ENCODE data around the gene KRT14. TPM values are rescaled to one million over a fixed set of nuclear protein-coding genes. Genes with fewer than 3 reads are reported as not detected.

The KRT14 gene
- total and polyA plus RNA-seq, 2 donors (not counting 3 experiments of a cell fraction or from before 2014, with no cell fraction given) = 0.12 to 0.66 TPM

DNA sequence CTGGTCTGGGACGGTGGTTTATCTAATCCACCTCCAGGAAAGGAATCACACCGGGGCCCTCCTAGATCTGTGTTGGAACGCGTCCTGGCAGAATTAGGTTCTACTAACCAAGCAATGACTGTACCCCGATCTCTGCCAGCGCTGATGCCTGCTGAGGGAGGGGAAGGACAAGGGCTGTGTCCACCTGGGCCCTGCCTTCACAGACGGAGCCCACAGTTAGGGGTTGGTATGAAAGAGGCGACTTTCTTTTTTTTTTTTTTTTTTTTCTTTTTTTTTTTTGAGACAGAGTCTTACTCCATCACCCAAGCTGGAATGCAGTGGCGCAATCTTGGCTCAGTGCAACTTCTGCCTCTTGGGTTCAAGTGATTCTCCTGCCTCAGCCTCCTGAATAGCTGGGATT, 48.7 kb downstream of the KRT14 start:
- H3K4me3 ChIP-seq (replicated peaks in 1 of 3; ENCODE audit: insufficient read depth in 1 of 3, low read depth in 1 of 3, low read length in 3 of 3) = no peak overlapping the region
- dilution Hi-C loops (cut with MboI; ENCODE audit: extremely low pct_ligation_motif_present, low sequenced_read_pairs) (no loop called here), intact Hi-C loops (cut with micrococcal nuclease) (no loop called here)
- no peaks in the 10 kb centered on the region for H3K4me1 ChIP-seq (ENCODE audit: control insufficient read depth, extremely low read depth, insufficient read depth, low read length)
- H3K27me3 ChIP-seq (ENCODE audit: control insufficient read depth in 2 of 2, insufficient read depth in 2 of 2, low read length in 2 of 2) = no peaks in the 10 kb centered on the region
- H4K20me1 ChIP-seq (replicated peaks; ENCODE audit: control insufficient read depth, extremely low read depth, insufficient read depth, low read length) = no peaks in the 10 kb centered on the region
- no peak overlapping the region for H3K27ac ChIP-seq (ENCODE audit: insufficient read depth, low read depth, low read length)
- ChIA-PET POLR2A (no interaction called here), CTCF (interaction anchor here (4.2 kb wide), 1 partner anchor 11 kb away, joined by 46 read pairs; no protein-coding TSS in a partner anchor)
- FAIRE-seq (no peak), DNase-seq (ENCODE audit: low read depth, low spot score) (no peak)
- BruUV-seq (replicated peaks) = no TSS peak
- H3K9ac ChIP-seq (replicated peaks; ENCODE audit: extremely low read depth, insufficient read depth, low read length) = no peak overlapping the region
- H3K9me1 ChIP-seq (replicated peaks; ENCODE audit: control insufficient read depth, extremely low read depth, insufficient read depth, low read length) = no peaks in the 10 kb centered on the region
- H3K36me3 ChIP-seq (ENCODE audit: control insufficient read depth in 2 of 2, extremely low read depth in 1 of 2, insufficient read depth in 2 of 2, low read length in 2 of 2) = no peaks in the 10 kb centered on the region
- no peak for TF ChIP-seq EZH2 (IDR thresholded peaks at IDR 0.05; ENCODE audit: borderline replicate concordance, low read depth, low read length, severe bottlenecking)
- TF ChIP-seq, protein P1, sequence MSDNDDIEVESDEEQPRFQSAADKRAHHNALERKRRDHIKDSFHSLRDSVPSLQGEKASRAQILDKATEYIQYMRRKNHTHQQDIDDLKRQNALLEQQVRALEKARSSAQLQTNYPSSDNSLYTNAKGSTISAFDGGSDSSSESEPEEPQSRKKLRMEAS (IDR thresholded peaks at IDR 0.05; ENCODE audit: insufficient read depth, insufficient read length) = no peak
- TF ChIP-seq POLR2A (IDR thresholded peaks at IDR 0.05; ENCODE audit: low read depth, low read length) = no peak
- TF ChIP-seq, protein P2, sequence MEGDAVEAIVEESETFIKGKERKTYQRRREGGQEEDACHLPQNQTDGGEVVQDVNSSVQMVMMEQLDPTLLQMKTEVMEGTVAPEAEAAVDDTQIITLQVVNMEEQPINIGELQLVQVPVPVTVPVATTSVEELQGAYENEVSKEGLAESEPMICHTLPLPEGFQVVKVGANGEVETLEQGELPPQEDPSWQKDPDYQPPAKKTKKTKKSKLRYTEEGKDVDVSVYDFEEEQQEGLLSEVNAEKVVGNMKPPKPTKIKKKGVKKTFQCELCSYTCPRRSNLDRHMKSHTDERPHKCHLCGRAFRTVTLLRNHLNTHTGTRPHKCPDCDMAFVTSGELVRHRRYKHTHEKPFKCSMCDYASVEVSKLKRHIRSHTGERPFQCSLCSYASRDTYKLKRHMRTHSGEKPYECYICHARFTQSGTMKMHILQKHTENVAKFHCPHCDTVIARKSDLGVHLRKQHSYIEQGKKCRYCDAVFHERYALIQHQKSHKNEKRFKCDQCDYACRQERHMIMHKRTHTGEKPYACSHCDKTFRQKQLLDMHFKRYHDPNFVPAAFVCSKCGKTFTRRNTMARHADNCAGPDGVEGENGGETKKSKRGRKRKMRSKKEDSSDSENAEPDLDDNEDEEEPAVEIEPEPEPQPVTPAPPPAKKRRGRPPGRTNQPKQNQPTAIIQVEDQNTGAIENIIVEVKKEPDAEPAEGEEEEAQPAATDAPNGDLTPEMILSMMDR (IDR thresholded peaks at IDR 0.05; ENCODE audit: extremely low read depth in 1 of 2, insufficient read depth in 1 of 2, low read depth in 1 of 2, low read length in 2 of 2) = no peak
- TF ChIP-seq POLR2AphosphoS5 (IDR thresholded peaks at IDR 0.05; ENCODE audit: insufficient read depth, low read depth, low read length) = no peak
- no peak for TF ChIP-seq JUN (IDR thresholded peaks at IDR 0.05; ENCODE audit: borderline replicate concordance, insufficient read depth, insufficient read length, low read depth)
- TF ChIP-seq GATA2 (IDR thresholded peaks at IDR 0.05; ENCODE audit: insufficient read depth, insufficient read length, low read depth, low read length) = no peak
- no peaks in the 10 kb centered on the region for H3K79me2 ChIP-seq (ENCODE audit: control insufficient read depth, insufficient read depth, low read length)
- no peak overlapping the region for H3K4me2 ChIP-seq (ENCODE audit: insufficient read depth, low read length)
- H2AFZ ChIP-seq (ENCODE audit: low read depth, low read length) = no peak overlapping the region
- H3K9me3 ChIP-seq (replicated peaks; ENCODE audit: control insufficient read depth, insufficient read depth, low read length) = no peaks in the 10 kb centered on the region

All from endothelial cell of umbilical vein (primary cell).